OCI-LY1 (cell line): ENCODE data around the gene CLIC2.
"Not testable (repeated sequence)": the region's sequence is repeated elsewhere in the genome, so short reads cannot be mapped to it uniquely, and the experiment has no call there.

ENCODE experiments used
- H2AFZ ChIP-seq: fragments of 200-600 bp; sonication (generic), shearing (Covaris generic); 2 replicates; pipeline ENCODE4 v1.6.0; 2014; ENCODE audit warnings: antibody characterized with exemption, mild to moderate bottlenecking, low read length
- H3F3A ChIP-seq: fragments of 200-600 bp; sonication (generic), shearing (Covaris generic); 2 replicates; pipeline ENCODE4 v1.6.0; 2014; ENCODE audit warnings: mild to moderate bottlenecking, antibody characterized with exemption, low read length, moderate library complexity; ENCODE audit not compliant: insufficient read depth
- H3K27ac ChIP-seq: fragments of 200-600 bp; sonication (generic); 2 replicates; pipeline ENCODE4 v1.5.1; 2014; ENCODE audit warnings: low read length, mixed run types, mild to moderate bottlenecking, low read depth; ENCODE audit not compliant: poor library complexity, severe bottlenecking
- H3K27me3 ChIP-seq: fragments of 200-600 bp; sonication (generic); 2 replicates; pipeline ENCODE4 v1.6.0; 2014; ENCODE audit warnings: antibody characterized with exemption, mild to moderate bottlenecking, low read length, moderate library complexity; ENCODE audit not compliant: insufficient read depth
- H3K36me3 ChIP-seq: fragments of 200-600 bp; sonication (generic); 2 replicates; pipeline ENCODE4 v1.6.1; 2014; ENCODE audit warnings: mild to moderate bottlenecking, antibody characterized with exemption, low read length, moderate library complexity, mixed read lengths; ENCODE audit not compliant: insufficient read depth
- H3K4me1 ChIP-seq: fragments of 200-600 bp; sonication (generic); 2 replicates; pipeline ENCODE4 v1.5.1; 2014; ENCODE audit warnings: mild to moderate bottlenecking, low read length, moderate library complexity; ENCODE audit not compliant: insufficient read depth, severe bottlenecking
- H3K4me2 ChIP-seq: fragments of 200-600 bp; sonication (generic), shearing (Covaris generic); 2 replicates; pipeline ENCODE4 v1.6.1; 2014; ENCODE audit warnings: low read length
- H3K4me3 ChIP-seq: fragments of 200-600 bp; sonication (generic); 2 replicates; pipeline ENCODE4 v1.5.1; 2014; ENCODE audit warnings: low read length, low read depth, mild to moderate bottlenecking, mixed read lengths; ENCODE audit not compliant: poor library complexity, severe bottlenecking
- H3K79me2 ChIP-seq: fragments of 200-600 bp; shearing (Covaris generic); 2 replicates; pipeline ENCODE4 v1.6.1; 2016; ENCODE audit warnings: mixed run types, low read length, mixed read lengths; ENCODE audit not compliant: insufficient read depth
- H3K9ac ChIP-seq: fragments of 200-600 bp; sonication (generic), shearing (Covaris generic); 2 replicates; pipeline ENCODE4 v1.6.1; 2014; ENCODE audit warnings: mild to moderate bottlenecking, low read length, mixed read lengths
- H3K9me2 ChIP-seq: fragments of 200-600 bp; sonication (generic), shearing (Covaris generic); 2 replicates; pipeline ENCODE4 v1.6.1; 2014; ENCODE audit warnings: low read depth, mild to moderate bottlenecking, low read length, mixed read lengths
- H3K9me3 ChIP-seq: fragments of 200-600 bp; shearing (Covaris generic); 2 replicates; pipeline ENCODE4 v1.6.1; 2014; ENCODE audit warnings: low read length, mixed read lengths
- H4K20me1 ChIP-seq: fragments of 200-600 bp; sonication (generic), shearing (Covaris generic); 2 replicates; pipeline ENCODE4 v1.6.0; 2016; ENCODE audit warnings: mild to moderate bottlenecking, low read length; ENCODE audit not compliant: insufficient read depth
- EZH2 ChIP-seq: fragments of 200-600 bp; sonication (generic), shearing (Covaris generic); IDR thresholded peaks from 2 replicates; pipeline ENCODE4 v1.8.0; 2017; ENCODE audit warnings: borderline replicate concordance, mixed run types, mild to moderate bottlenecking, antibody characterized with exemption, low read length, moderate library complexity, mixed read lengths
- TF ChIP-seq, protein P1 (sequence below): fragments of 200-600 bp; sonication (generic), shearing (Covaris generic); IDR thresholded peaks from 2 replicates; pipeline ENCODE4 v1.5.1; 2017; ENCODE audit warnings: mild to moderate bottlenecking, antibody characterized with exemption, low read length, moderate library complexity, mixed read lengths

The CLIC2 gene

DNA sequence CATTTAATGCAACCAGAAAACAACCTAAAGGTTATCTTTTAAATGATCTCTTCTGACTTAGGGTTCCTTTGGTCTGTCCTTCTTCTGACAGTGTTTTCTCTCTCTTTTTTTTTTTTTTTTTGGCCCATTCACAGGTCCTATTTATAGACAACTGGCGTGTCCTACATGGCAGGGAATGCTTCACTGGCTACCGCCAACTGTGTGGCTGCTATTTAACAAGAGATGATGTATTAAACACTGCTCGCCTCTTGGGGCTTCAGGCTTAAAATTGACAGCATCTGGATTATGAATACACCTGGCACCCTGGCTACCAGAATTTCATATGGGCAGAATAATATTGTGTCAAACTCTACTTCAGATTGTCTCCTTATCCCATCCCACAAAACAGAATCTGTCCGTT lies 15.0 kb upstream of the CLIC2 start:
- not testable (repeated sequence) for H3K79me2 ChIP-seq, H3K36me3 ChIP-seq, H3F3A ChIP-seq, H3K4me2 ChIP-seq, H3K27ac ChIP-seq, H3K4me3 ChIP-seq, H3K9me2 ChIP-seq, H2AFZ ChIP-seq, H4K20me1 ChIP-seq, H3K4me1 ChIP-seq, H3K9ac ChIP-seq, H3K9me3 ChIP-seq, H3K27me3 ChIP-seq

DNA sequence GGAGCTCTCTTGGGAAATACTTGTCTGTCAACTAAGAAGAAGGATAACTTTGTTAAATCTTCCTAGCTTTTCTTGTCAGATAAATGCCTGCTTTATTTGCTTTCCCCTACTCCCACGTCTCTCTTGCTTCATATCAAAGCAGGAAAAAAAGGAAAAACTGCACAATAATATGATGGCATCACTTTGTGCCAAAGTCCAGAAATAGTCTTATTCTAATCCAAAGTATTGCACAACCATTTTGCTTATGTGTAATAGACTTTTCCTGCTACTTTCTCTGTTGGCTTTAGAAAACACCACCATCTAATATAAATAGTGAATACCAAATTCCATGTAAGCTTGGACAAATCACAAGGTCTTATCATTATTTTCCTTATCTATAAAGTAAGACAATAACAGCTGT lies 11.3 kb upstream of the CLIC2 start:
- not testable (repeated sequence) for H3K4me3 ChIP-seq, H2AFZ ChIP-seq, H4K20me1 ChIP-seq

DNA sequence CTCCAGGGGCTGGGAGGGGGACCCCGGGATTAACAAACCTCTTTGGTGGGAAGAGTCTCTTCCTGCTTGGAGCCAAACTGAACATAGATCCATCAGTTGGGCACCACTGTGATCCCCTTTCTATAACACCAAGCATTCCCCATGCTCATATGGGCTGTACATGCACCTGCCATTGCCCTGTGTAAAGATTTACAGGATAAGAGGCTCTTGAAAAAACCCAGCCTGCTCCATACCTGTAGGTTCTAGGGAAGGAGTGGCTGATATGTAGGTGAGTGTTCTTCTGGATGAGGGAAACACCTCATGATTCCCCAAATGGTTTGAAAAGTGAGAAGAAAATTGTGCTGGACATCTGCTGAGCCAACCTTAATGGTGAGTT lies 911 bp upstream of the CLIC2 start:
- H3K27ac ChIP-seq, result not testable (repeated sequence)

More for the DNA sequence above, 11.3 kb upstream of the CLIC2 start:
- H3K36me3 ChIP-seq, H3K27me3 ChIP-seq, H3F3A ChIP-seq, H3K9ac ChIP-seq, H3K4me1 ChIP-seq, H3K9me3 ChIP-seq, H3K79me2 ChIP-seq, H3K9me2 ChIP-seq, H3K27ac ChIP-seq, H3K4me2 ChIP-seq: not testable (repeated sequence)

DNA sequence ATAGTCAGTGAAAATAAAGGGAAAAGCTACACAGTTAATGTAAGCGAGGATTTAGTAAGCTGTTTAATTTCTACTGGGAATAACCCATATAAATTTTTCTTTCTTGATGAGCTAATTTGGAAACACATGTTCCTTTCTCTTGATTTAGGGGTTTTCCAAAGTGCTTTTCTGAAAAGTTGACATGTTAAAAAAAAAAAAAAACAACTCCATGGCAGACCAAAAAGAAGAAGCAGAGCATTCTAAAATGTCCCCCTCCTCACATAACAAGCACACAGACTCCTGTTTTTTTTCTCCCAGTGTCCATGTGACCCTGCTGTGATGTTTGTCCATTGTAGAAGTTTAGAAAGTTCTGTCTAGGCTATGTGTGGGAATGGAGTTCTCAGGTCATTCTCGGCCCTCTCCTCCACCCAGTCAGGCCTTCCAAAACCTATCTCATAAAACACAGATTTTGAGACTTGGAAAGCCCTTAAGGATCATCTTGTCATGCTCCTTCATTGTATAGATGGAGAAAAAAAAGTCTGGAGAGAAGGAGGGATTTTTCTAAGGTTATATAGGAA lies 792 bp downstream of the CLIC2 start:
- Histone ChIP-seq H3K27ac (no peak overlapping the region), H3K9me2 (no peaks in the 10 kb centered on the region), H3K9me3 (no peaks in the 10 kb centered on the region), H3K9ac (no peak overlapping the region), H3K79me2 (no peaks in the 10 kb centered on the region), H3F3A (no peaks in the 10 kb centered on the region), H3K4me2 (no peak overlapping the region), H3K36me3 (no peaks in the 10 kb centered on the region), H2AFZ (no peak overlapping the region), H3K4me1 (no peaks in the 10 kb centered on the region), H3K27me3 (no peaks in the 10 kb centered on the region), H3K4me3 (no peak overlapping the region), H4K20me1 (no peaks in the 10 kb centered on the region)
- no peak for TF ChIP-seq EZH2
- TF ChIP-seq, protein P1, sequence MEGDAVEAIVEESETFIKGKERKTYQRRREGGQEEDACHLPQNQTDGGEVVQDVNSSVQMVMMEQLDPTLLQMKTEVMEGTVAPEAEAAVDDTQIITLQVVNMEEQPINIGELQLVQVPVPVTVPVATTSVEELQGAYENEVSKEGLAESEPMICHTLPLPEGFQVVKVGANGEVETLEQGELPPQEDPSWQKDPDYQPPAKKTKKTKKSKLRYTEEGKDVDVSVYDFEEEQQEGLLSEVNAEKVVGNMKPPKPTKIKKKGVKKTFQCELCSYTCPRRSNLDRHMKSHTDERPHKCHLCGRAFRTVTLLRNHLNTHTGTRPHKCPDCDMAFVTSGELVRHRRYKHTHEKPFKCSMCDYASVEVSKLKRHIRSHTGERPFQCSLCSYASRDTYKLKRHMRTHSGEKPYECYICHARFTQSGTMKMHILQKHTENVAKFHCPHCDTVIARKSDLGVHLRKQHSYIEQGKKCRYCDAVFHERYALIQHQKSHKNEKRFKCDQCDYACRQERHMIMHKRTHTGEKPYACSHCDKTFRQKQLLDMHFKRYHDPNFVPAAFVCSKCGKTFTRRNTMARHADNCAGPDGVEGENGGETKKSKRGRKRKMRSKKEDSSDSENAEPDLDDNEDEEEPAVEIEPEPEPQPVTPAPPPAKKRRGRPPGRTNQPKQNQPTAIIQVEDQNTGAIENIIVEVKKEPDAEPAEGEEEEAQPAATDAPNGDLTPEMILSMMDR, result no peak

More for the DNA sequence above, 911 bp upstream of the CLIC2 start:
- H3K79me2 ChIP-seq, H3K36me3 ChIP-seq, H3K9me3 ChIP-seq, H3F3A ChIP-seq, H3K27me3 ChIP-seq, H3K9ac ChIP-seq, H4K20me1 ChIP-seq, H3K4me3 ChIP-seq, H3K9me2 ChIP-seq, H2AFZ ChIP-seq, H3K4me1 ChIP-seq, H3K4me2 ChIP-seq: not testable (repeated sequence)

DNA sequence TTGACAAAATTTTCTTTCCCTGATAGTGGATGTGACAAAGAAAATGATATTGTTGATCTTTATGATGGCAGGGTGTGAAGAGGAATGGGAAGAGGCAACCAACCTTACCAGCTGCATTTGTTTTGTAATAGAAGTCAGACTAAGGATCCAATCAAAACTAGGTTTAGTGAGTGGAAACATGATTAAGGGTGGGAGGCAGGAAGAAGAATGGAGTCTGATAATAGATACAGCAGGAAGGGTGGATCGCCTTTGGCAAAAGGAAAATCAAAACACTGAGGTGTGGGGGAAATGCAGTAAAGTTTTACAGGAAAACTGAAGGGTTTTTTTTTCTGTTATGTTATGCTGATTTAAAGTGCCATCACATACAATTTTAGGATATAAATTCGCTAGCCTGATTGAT lies 3.4 kb downstream of the CLIC2 start:
- H3K9me3 ChIP-seq, result no peaks in the 10 kb centered on the region
- H3K9ac ChIP-seq, result no peak overlapping the region
- no peak overlapping the region for H3K27ac ChIP-seq
- no peaks in the 10 kb centered on the region for H3K4me1 ChIP-seq
- H3K4me3 ChIP-seq, result no peak overlapping the region
- no peaks in the 10 kb centered on the region for H3F3A ChIP-seq
- no peak overlapping the region for H3K4me2 ChIP-seq
- no peaks in the 10 kb centered on the region for H4K20me1 ChIP-seq
- no peaks in the 10 kb centered on the region for H3K9me2 ChIP-seq
- H3K27me3 ChIP-seq, result no peaks in the 10 kb centered on the region
- no peak for TF ChIP-seq EZH2
- TF ChIP-seq, protein P1, result no peak
- H3K79me2 ChIP-seq, result no peaks in the 10 kb centered on the region
- no peaks in the 10 kb centered on the region for H3K36me3 ChIP-seq
- no peak overlapping the region for H2AFZ ChIP-seq
